Esophagus (tissue), 2 donors: Measurements from ENCODE around the gene THSD7A. TPM values are rescaled to one million over a fixed set of nuclear protein-coding genes. Genes with fewer than 3 reads are reported as not detected.

Experiments used
- H3K27ac ChIP-seq, 2 donors: one replicate each; pipeline ENCODE4 v1.5.1; 2013; ENCODE audit warnings: low read depth in 2 of 2, mild to moderate bottlenecking in 2 of 2, inconsistent platforms in 1 of 2, low read length in 1 of 2, moderate library complexity in 1 of 2
- H3K27me3 ChIP-seq, 2 donors: one replicate each; pipeline ENCODE4 v1.6.1; 2013; ENCODE audit warnings: low read length in 2 of 2, control low read depth in 1 of 2, mild to moderate bottlenecking in 1 of 2; ENCODE audit not compliant: insufficient read depth in 2 of 2, control insufficient read depth in 1 of 2
- H3K36me3 ChIP-seq, 2 donors: one replicate each; pipeline ENCODE4 v1.6.1; 2013; ENCODE audit warnings: low read length in 1 of 2; ENCODE audit not compliant: control insufficient read depth in 2 of 2, insufficient read depth in 2 of 2
- H3K4me1 ChIP-seq, 2 donors: one replicate each; pipeline ENCODE4 v1.6.1; 2013; ENCODE audit warnings: low read length in 1 of 2; ENCODE audit not compliant: control insufficient read depth in 2 of 2, insufficient read depth in 2 of 2
- H3K4me3 ChIP-seq, 2 donors: one replicate each; pipeline ENCODE4 v1.5.1; 2013; ENCODE audit warnings: low read length in 2 of 2, mild to moderate bottlenecking in 2 of 2, low read depth in 1 of 2, moderate library complexity in 1 of 2
- H3K9me3 ChIP-seq, 2 donors: one replicate each; pipeline ENCODE4 v1.6.1; 2013; ENCODE audit warnings: mild to moderate bottlenecking in 2 of 2, low read depth in 1 of 2, low read length in 1 of 2, moderate library complexity in 1 of 2; ENCODE audit not compliant: control insufficient read depth in 2 of 2, insufficient read depth in 1 of 2
- WGBS, 2 donors: extraction: QIAGEN DNeasy Blood & Tissue Kit; methylation state at CpG; one replicate each; pipeline ENCODE4 v1.1.7; 2013; 5-methylcytosine and 5-hydroxymethylcytosine counted together
- polyA plus RNA-seq, 2 donors: library from polyadenylated mRNA; stranded (reverse); fragments of 200-250 nt; gene quantifications; one replicate each; pipeline ENCODE4 v1.2.3, GENCODE V29; 2013
- donor health status: healthy with polysubstance abuse.
- donor health status: Bipolar disorder and iron deficiency.

Gene THSD7A
- polyA plus RNA-seq, 2 donors: 0.18 to 0.20 TPM

- Histone ChIP-seq H3K36me3 (no peaks in the 10 kb centered on the region), H3K4me1 (no peaks in the 10 kb centered on the region), H3K9me3 (no peaks in the 10 kb centered on the region), H3K27me3 (no peaks in the 10 kb centered on the region), H3K4me3 (no peak overlapping the region), H3K27ac (no peak overlapping the region)
- WGBS, 2 donors: 18% methylated on average over 10 of the region's 10 CpGs
These were observed 488.1 kb downstream of the THSD7A start for GRCh38 chr7:11343818-11344413.

GRCh38 chr7:11343136-11343535 lies 488.9 kb downstream of the THSD7A start:
- H3K4me3 ChIP-seq: no peak overlapping the region
- no peaks in the 10 kb centered on the region for H3K9me3 ChIP-seq
- no peak overlapping the region for H3K27ac ChIP-seq
- no peaks in the 10 kb centered on the region for H3K27me3 ChIP-seq
- H3K4me1 ChIP-seq: no peaks in the 10 kb centered on the region
- H3K36me3 ChIP-seq: no peaks in the 10 kb centered on the region

GRCh38 chr7:11341285-11341944 lies 490.6 kb downstream of the THSD7A start:
- Histone ChIP-seq H3K27ac (no peak overlapping the region), H3K9me3 (no peaks in the 10 kb centered on the region), H3K36me3 (no peaks in the 10 kb centered on the region), H3K27me3 (no peaks in the 10 kb centered on the region), H3K4me1 (no peaks in the 10 kb centered on the region), H3K4me3 (no peak overlapping the region)
- 25 to 27% methylated on average over 4 of the region's 4 CpGs for WGBS, 2 donors

GRCh38 chr7:11336432-11336831 lies 495.6 kb downstream of the THSD7A start:
- Histone ChIP-seq H3K9me3 (no peaks in the 10 kb centered on the region), H3K4me1 (no peaks in the 10 kb centered on the region), H3K4me3 (no peak overlapping the region), H3K27ac (no peak overlapping the region), H3K27me3 (no peaks in the 10 kb centered on the region), H3K36me3 (no peaks in the 10 kb centered on the region)
- 23 to 48% methylated on average over 2 of the region's 2 CpGs for WGBS, 2 donors

GRCh38 chr7:11335947-11336346 lies 496.1 kb downstream of the THSD7A start:
- no peaks in the 10 kb centered on the region for H3K36me3 ChIP-seq
- H3K4me3 ChIP-seq: no peak overlapping the region

GRCh38 chr7:11332865-11333228 lies 499.2 kb downstream of the THSD7A start:
- Histone ChIP-seq H3K27me3 (no peaks in the 10 kb centered on the region), H3K36me3 (no peaks in the 10 kb centered on the region), H3K9me3 (no peaks in the 10 kb centered on the region), H3K4me1 (no peaks in the 10 kb centered on the region), H3K4me3 (no peak overlapping the region), H3K27ac (no peak overlapping the region)
- WGBS, 2 donors: 85 to 87% methylated on average over 2 of the region's 2 CpGs

More at GRCh38 chr7:11335947-11336346, 496.1 kb downstream of the THSD7A start:
- WGBS, 2 donors: 53 to 63% methylated on average over 4 of the region's 4 CpGs
- Histone ChIP-seq H3K27me3 (no peaks in the 10 kb centered on the region), H3K4me1 (no peaks in the 10 kb centered on the region), H3K27ac (no peak overlapping the region), H3K9me3 (no peaks in the 10 kb centered on the region)

- no peak overlapping the region for H3K4me3 ChIP-seq
- no peaks in the 10 kb centered on the region for H3K27me3 ChIP-seq
- WGBS, 2 donors: 87% methylated on average over 4 of the region's 4 CpGs
- H3K9me3 ChIP-seq: no peaks in the 10 kb centered on the region
- H3K36me3 ChIP-seq: no peaks in the 10 kb centered on the region
- no peaks in the 10 kb centered on the region for H3K4me1 ChIP-seq
- no peak overlapping the region for H3K27ac ChIP-seq
These were observed 499.7 kb downstream of the THSD7A start for GRCh38 chr7:11332186-11332864.

- Histone ChIP-seq H3K27ac (no peak overlapping the region), H3K4me3 (no peak overlapping the region), H3K36me3 (no peaks in the 10 kb centered on the region), H3K27me3 (no peaks in the 10 kb centered on the region), H3K4me1 (no peaks in the 10 kb centered on the region), H3K9me3 (no peaks in the 10 kb centered on the region)
- WGBS, 2 donors: 72 to 73% methylated on average over 8 of the region's 8 CpGs
These were observed 500.6 kb downstream of the THSD7A start for GRCh38 chr7:11331128-11332102.

GRCh38 chr7:11330717-11331116 lies 501.3 kb downstream of the THSD7A start:
- 79 to 82% methylated on average over 3 of the region's 3 CpGs for WGBS, 2 donors
- Histone ChIP-seq H3K4me1 (no peaks in the 10 kb centered on the region), H3K36me3 (no peaks in the 10 kb centered on the region), H3K27ac (no peak overlapping the region), H3K9me3 (no peaks in the 10 kb centered on the region), H3K4me3 (no peak overlapping the region), H3K27me3 (no peaks in the 10 kb centered on the region)
